ENCODE results near the gene NMT2. TPM values are rescaled to one million over a fixed set of nuclear protein-coding genes. Genes with fewer than 3 reads are reported as not detected.

NMT2 gene
- 17.4 to 25.3 TPM (median 20.7 TPM) in 5 replicates for total RNA-seq (2022; extraction: Qiagen RNA extraction)

DNA sequence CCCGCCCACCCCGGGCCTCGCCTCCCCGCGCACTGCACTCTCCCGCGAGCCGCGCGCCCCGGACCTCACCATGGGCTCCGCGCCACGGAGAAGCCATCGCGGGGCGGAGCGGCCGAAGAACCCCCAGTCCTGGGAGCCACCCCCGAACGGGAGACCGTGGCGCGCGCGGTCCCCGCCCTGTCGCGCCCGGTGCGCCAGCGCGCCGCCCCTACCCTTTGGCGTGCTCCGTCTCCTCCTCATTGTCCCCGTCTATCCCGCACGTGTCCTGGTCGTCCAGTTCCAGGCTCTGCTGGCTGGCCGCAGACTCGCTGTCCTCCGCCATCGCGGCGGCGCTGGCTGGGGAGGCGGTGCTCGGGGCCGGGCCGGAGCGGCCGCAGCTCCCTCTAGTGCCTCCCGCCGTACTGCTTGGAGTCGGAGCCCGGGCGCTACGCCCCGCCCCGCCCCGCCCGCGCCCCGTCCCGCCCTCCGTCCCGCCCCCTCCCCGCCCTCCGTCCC lies at the start of gene NMT2:
NMT2 (minus strand) TSS at position 403 of the 495 bp plus-strand sequence; CDS start at position 322, 81 bp downstream.

DNA sequence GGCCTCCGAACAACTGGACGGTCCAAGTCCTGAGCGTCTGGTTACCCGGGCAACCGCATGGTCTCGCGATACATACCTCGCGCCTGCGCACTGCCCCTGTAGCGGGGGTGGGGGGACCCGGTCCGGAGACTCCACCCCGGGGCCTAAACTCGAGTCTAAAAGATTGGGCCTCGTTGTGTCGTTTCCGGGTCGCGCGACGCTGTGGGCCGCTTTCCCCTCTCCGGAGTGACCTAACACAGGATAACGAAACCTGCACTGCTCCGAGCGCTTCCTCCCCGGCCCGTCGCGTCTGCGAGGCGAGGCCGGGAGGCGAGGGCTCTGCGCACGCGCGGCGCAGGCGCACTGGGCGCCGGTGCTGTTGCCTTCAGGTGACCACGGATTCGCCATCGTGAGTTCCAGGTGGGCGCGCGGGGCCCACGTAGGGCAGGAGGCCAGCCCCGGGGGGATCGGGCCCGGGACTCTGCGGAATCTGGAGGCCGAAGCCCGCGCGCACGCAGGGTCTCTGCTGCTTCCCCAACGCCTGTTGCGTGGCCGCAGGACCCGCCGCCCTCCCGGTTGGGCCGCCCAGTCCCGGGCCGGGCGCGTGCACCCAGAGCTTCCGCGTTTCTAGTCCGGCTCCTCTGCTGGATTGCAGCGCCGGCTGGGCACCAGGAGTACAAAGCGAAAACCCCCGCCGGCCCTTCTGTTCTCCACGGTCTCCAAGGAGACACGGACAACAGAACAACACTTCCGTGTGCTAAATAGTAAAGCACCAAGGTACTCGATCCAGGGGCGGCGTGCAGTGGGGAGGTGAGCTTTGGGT lies 71.3 kb downstream of the NMT2 start, which contains the start of gene RPP38:
RPP38 (plus strand) TSS at position 345 of the 802 bp plus-strand sequence. CDS start 5,960 bp downstream, outside the sequence.

DNA sequence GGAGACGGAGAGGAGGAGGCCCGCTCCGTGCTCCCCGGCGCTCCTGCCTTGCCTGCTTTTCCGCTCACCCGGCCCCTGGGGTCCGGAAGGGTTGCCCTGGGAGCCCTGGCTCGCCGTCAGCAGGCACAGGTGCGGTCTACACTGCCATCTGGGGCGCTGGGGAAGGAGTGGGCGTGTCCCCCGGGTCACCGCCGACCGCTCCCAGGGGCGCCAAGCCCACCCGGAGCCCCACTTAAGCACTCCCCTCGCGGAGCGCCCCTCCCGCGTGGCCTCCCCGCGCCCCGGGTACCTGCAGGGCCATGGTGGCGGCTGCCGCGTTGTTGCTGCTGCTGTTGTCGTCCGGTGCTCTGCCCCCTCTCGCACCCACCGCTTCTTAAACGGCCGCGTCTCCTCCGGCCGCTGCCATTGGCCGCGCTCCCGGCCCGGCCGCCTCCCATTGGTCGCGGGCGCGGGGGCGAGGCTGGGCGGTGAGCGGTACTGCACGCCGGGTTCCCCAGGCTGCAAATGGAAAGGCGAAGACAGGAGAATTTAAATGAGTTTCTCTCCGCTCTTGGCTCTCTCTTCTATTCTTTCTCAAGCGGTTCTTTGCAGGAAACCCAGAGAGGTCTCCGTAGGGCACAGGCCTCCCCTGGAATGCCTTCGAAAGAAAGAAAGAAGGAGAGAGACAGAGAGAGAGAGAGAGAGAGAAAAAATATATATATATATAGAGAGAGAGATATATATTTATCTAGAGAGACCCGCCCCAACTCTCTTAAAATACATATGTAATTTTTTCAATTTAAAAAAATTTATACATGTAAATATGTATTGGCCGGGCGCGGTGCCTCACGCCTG lies 79.8 kb downstream of the NMT2 start, which contains the start of gene ACBD7:
ACBD7 (minus strand) TSS at position 349 of the 834 bp plus-strand sequence; CDS start at position 301, 48 bp downstream.

Other genes starting within 250 kb of the NMT2 start
- gene DCLRE1C, start 214.6 kb downstream of the NMT2 start, total RNA-seq (2022; extraction: Qiagen RNA extraction) = 3.6 to 11.7 TPM (median 5.8 TPM) in 5 replicates
- gene MEIG1, start 209.3 kb downstream of the NMT2 start, total RNA-seq (2022; extraction: Qiagen RNA extraction) = 0.43 to 0.91 TPM (median 0.90 TPM) in 5 replicates
- 0.58 to 0.93 TPM (median 0.66 TPM) in 5 replicates for gene OLAH, start 124.8 kb downstream of the NMT2 start, total RNA-seq (2022; extraction: Qiagen RNA extraction)
- gene ACBD7, start 79.9 kb downstream of the NMT2 start, total RNA-seq (2022; extraction: Qiagen RNA extraction) = 0.97 to 1.4 TPM (median 1.1 TPM) in 5 replicates
- 33.0 to 36.9 TPM (median 36.3 TPM) in 5 replicates for gene RPP38, start 71.3 kb downstream of the NMT2 start, total RNA-seq (2022; extraction: Qiagen RNA extraction)
- 18.3 to 27.0 TPM (median 22.8 TPM) in 5 replicates for gene FAM171A1, start 202.6 kb upstream of the NMT2 start, total RNA-seq (2022; extraction: Qiagen RNA extraction)